ENCODE data around the gene MKLN1. TPM values are rescaled to one million over a fixed set of nuclear protein-coding genes. Genes with fewer than 3 reads are reported as not detected.

MKLN1 gene
- total and polyA plus RNA-seq, 4 donors = 7.1 to 48.4 (median 25.5) TPM

GRCh38 chr7:131302446-131302845 is 25.2 kb upstream of the MKLN1 start:
- H3K36me3 ChIP-seq (ENCODE audit: control insufficient read depth in 4 of 4, insufficient read depth in 3 of 4, low read depth in 1 of 4, low read length in 3 of 4) = no peaks in the 10 kb centered on the region
- WGBS = 87% methylated on average over 4 of the region's 4 CpGs
- H3K4me1 ChIP-seq (ENCODE audit: control insufficient read depth in 4 of 4, insufficient read depth in 4 of 4, low read length in 3 of 4) = no peaks in the 10 kb centered on the region
- no peak overlapping the region for H3K9ac ChIP-seq (ENCODE audit: low read depth in 1 of 2, low read length in 2 of 2)
- TF ChIP-seq YY1 (IDR thresholded peaks at IDR 0.05) (no peak), FOXA2 (IDR thresholded peaks at IDR 0.05) (no peak), HNF4G (IDR thresholded peaks at IDR 0.05) (no peak), JUND (IDR thresholded peaks at IDR 0.05) (no peak), TAF1 (conservative IDR thresholded peaks at IDR 0.05) (no peak), HNF4A (conservative IDR thresholded peaks at IDR 0.05) (no peak), SP1 (IDR thresholded peaks at IDR 0.05) (no peak), GABPA (IDR thresholded peaks at IDR 0.05 in 1 of 2, conservative IDR thresholded peaks at IDR 0.05 in 1 of 2) (no peak), RAD21 (IDR thresholded peaks at IDR 0.05) (no peak), ATF3 (IDR thresholded peaks at IDR 0.05) (no peak), REST (IDR thresholded peaks at IDR 0.05) (no peak), RXRA (IDR thresholded peaks at IDR 0.05) (no peak)
- no peak for DNase-seq (ENCODE audit: low spot score)
- H3K27ac ChIP-seq (ENCODE audit: low read depth in 1 of 2, low read length in 2 of 2) = no peak overlapping the region
- no peak overlapping the region for H3K4me3 ChIP-seq (ENCODE audit: low read depth in 1 of 3, low read length in 3 of 3)
- H3K9me3 ChIP-seq (ENCODE audit: control insufficient read depth in 4 of 4, low read length in 3 of 4) = peaks cover 0 to 5% (median under 1%) of the 10 kb centered on the region in 4 donors
- no peaks in the 10 kb centered on the region for H3K27me3 ChIP-seq (ENCODE audit: control insufficient read depth in 4 of 4, insufficient read depth in 4 of 4, low read length in 3 of 4)

- DNase-seq (ENCODE audit: low spot score) = no peak
- Histone ChIP-seq H3K9me3 (ENCODE audit: control insufficient read depth in 4 of 4, low read length in 3 of 4) (peaks cover 0 to 5% (median under 1%) of the 10 kb centered on the region in 4 donors), H3K4me1 (ENCODE audit: control insufficient read depth in 4 of 4, insufficient read depth in 4 of 4, low read length in 3 of 4) (no peaks in the 10 kb centered on the region), H3K27ac (ENCODE audit: low read depth in 1 of 2, low read length in 2 of 2) (no peak overlapping the region), H3K4me3 (ENCODE audit: low read depth in 1 of 3, low read length in 3 of 3) (no peak overlapping the region), H3K9ac (ENCODE audit: low read depth in 1 of 2, low read length in 2 of 2) (no peak overlapping the region), H3K27me3 (ENCODE audit: control insufficient read depth in 4 of 4, insufficient read depth in 4 of 4, low read length in 3 of 4) (no peaks in the 10 kb centered on the region), H3K36me3 (ENCODE audit: control insufficient read depth in 4 of 4, insufficient read depth in 3 of 4, low read depth in 1 of 4, low read length in 3 of 4) (no peaks in the 10 kb centered on the region)
- TF ChIP-seq FOXA1 (IDR thresholded peaks at IDR 0.05) = no peak
- TF ChIP-seq REST (IDR thresholded peaks at IDR 0.05) = no peak
- TF ChIP-seq YY1 (IDR thresholded peaks at IDR 0.05) = no peak
- TF ChIP-seq EGR1 (IDR thresholded peaks at IDR 0.05; ENCODE audit: low read depth in 2 of 2) = no peak
- no peak for TF ChIP-seq TAF1 (conservative IDR thresholded peaks at IDR 0.05)
- peak; percentile 85 to 89 for TF ChIP-seq RAD21 (IDR thresholded peaks at IDR 0.05)
- no peak for TF ChIP-seq SP1 (IDR thresholded peaks at IDR 0.05)
- no peak for TF ChIP-seq ATF3 (IDR thresholded peaks at IDR 0.05)
- no peak for TF ChIP-seq MAX (IDR thresholded peaks at IDR 0.05)
- peak; percentile 43 for TF ChIP-seq CTCF (IDR thresholded peaks at IDR 0.05; ENCODE audit: low read depth, low read length, missing input control)
- TF ChIP-seq RXRA (IDR thresholded peaks at IDR 0.05) = no peak
- no peak for TF ChIP-seq NR2F2 (IDR thresholded peaks at IDR 0.05)
- TF ChIP-seq JUND (IDR thresholded peaks at IDR 0.05) = no peak
- 74% methylated on average over 8 of the region's 8 CpGs for WGBS
These were observed 24.6 kb upstream of the MKLN1 start for GRCh38 chr7:131302876-131303707.
